Measurements from ENCODE around the gene CPNE4.

- TF ChIP-seq, protein P1, sequence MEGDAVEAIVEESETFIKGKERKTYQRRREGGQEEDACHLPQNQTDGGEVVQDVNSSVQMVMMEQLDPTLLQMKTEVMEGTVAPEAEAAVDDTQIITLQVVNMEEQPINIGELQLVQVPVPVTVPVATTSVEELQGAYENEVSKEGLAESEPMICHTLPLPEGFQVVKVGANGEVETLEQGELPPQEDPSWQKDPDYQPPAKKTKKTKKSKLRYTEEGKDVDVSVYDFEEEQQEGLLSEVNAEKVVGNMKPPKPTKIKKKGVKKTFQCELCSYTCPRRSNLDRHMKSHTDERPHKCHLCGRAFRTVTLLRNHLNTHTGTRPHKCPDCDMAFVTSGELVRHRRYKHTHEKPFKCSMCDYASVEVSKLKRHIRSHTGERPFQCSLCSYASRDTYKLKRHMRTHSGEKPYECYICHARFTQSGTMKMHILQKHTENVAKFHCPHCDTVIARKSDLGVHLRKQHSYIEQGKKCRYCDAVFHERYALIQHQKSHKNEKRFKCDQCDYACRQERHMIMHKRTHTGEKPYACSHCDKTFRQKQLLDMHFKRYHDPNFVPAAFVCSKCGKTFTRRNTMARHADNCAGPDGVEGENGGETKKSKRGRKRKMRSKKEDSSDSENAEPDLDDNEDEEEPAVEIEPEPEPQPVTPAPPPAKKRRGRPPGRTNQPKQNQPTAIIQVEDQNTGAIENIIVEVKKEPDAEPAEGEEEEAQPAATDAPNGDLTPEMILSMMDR (conservative IDR thresholded peaks at IDR 0.05), result no peak
- no peak for TF ChIP-seq ZFX (IDR thresholded peaks at IDR 0.05)
These were observed 237.0 kb downstream of the CPNE4 start for GRCh38 chr3:131797776-131798175.
